Measurements from ENCODE around the gene SLC4A7.
"Not testable (repeated sequence)": the region's sequence is repeated elsewhere in the genome, so short reads cannot be mapped to it uniquely, and the experiment has no call there.

SLC4A7 gene

DNA sequence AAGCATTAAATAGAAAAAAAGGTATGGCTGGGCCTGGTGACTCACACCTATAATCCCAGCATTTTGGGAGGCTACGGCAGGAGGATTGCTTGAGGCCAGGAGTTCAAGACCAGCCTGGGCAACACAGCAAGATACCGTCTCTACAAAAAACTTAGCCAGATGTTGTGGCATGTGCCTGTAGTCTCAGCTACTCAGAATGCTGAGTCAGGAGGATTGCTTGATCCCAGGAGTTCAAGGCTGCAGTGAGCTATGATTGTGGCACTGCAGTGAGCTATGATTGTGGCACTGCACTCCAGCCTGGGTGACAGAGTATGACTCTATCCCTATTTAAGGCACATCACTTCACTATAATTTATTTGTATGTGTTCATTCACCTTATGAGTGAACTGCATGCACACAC is 54.3 kb downstream of the SLC4A7 start:
- no peak for DNase-seq (ENCODE audit: low read depth)
- TF ChIP-seq, protein P1, sequence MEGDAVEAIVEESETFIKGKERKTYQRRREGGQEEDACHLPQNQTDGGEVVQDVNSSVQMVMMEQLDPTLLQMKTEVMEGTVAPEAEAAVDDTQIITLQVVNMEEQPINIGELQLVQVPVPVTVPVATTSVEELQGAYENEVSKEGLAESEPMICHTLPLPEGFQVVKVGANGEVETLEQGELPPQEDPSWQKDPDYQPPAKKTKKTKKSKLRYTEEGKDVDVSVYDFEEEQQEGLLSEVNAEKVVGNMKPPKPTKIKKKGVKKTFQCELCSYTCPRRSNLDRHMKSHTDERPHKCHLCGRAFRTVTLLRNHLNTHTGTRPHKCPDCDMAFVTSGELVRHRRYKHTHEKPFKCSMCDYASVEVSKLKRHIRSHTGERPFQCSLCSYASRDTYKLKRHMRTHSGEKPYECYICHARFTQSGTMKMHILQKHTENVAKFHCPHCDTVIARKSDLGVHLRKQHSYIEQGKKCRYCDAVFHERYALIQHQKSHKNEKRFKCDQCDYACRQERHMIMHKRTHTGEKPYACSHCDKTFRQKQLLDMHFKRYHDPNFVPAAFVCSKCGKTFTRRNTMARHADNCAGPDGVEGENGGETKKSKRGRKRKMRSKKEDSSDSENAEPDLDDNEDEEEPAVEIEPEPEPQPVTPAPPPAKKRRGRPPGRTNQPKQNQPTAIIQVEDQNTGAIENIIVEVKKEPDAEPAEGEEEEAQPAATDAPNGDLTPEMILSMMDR (IDR thresholded peaks at IDR 0.05; ENCODE audit: insufficient read depth, low read depth, low read length, missing control alignments) = no peak
- H3K4me3 ChIP-seq (ENCODE audit: low read length) = no peak overlapping the region

DNA sequence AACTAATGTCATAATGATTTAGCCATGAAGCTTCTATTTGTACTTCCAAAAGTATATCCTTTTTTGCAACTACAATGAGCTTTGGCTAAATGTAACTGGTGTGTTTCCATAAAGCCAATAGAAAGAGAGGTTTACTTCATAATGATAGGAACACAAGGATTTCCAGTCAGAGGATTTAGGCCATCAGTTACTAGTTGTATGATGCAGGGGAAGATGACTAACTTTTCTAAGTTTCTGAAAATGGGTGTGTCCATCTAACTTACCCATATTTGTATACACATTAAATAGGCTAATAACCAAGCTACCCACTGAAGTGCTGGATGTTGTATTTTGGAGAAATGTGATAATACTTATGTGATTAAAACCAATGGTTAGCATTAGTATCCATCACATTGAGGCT is 55.7 kb downstream of the SLC4A7 start:
- peak; percentile 41 for DNase-seq (ENCODE audit: low read depth)
- no peak overlapping the region for H3K4me3 ChIP-seq (ENCODE audit: low read length)
- TF ChIP-seq, protein P1 (IDR thresholded peaks at IDR 0.05; ENCODE audit: insufficient read depth, low read depth, low read length, missing control alignments) = no peak

- H3K4me3 ChIP-seq (ENCODE audit: low read length) = no peak overlapping the region
- TF ChIP-seq, protein P1 (IDR thresholded peaks at IDR 0.05; ENCODE audit: insufficient read depth, low read depth, low read length, missing control alignments) = no peak
- no peak for DNase-seq (ENCODE audit: low read depth)
These were observed 57.3 kb downstream of the SLC4A7 start for GRCh38 chr3:27426926-27427325.

DNA sequence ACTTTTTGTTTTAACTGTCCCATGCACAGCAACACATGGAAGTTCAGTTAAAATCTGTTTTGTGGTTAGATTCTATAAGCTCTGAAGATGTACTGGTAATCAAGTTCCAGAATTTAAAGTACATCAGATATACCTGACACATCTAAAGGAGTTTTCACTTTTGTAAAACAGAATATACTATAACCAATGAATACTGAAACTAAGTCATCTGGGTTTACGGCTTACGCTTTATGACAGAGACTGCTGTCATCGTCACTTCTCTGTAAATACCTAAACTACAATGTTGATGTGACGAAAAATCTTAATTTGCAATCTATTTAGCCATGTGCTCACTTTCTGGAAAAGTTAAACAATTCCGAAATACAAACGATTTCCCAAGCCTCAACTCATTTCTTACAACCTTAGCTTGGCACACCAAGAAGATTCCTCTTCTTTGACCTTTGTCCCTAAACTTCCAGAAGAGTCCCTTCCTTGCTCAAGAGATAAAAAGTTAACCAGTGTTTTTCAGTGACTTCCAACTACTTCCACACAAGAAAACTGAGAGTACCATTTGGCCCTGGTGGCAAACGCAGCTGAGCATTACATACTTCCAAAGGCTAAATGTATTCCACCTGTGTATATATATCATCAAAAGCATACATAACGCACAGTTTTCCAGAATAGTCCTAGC is 58.2 kb downstream of the SLC4A7 start:
- DNase-seq (ENCODE audit: low read depth) = no peak
- TF ChIP-seq, protein P1 (IDR thresholded peaks at IDR 0.05; ENCODE audit: insufficient read depth, low read depth, low read length, missing control alignments) = no peak
- H3K4me3 ChIP-seq (ENCODE audit: low read length) = no peak overlapping the region

- not testable (repeated sequence) for DNase-seq (ENCODE audit: low read depth); H3K4me3 ChIP-seq (ENCODE audit: low read length)
These were observed 59.2 kb downstream of the SLC4A7 start for GRCh38 chr3:27424812-27425521.

- peak; percentile 56 for DNase-seq (ENCODE audit: low read depth)
- H3K4me3 ChIP-seq (ENCODE audit: low read length) = no peak overlapping the region
- TF ChIP-seq, protein P1 (IDR thresholded peaks at IDR 0.05; ENCODE audit: insufficient read depth, low read depth, low read length, missing control alignments) = no peak
These were observed 60.7 kb downstream of the SLC4A7 start for GRCh38 chr3:27423463-27423862.

DNA sequence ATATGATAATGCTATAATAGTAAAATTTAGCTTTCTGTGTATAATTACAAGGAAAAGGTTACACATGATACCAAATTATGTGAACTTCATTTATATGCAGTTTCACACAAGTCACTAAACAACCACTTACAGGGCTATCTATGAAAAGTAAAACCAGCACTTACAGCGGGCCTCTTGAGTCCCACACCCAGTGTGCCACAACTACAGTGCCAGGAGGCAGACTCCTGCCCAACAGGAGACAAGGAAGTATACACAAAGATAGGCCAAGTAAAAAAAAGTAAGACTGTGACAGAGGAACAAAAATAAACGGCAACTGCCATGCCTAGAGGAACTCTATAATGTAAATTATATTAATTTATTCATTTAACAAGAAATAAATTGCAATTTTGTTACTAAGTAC is 61.6 kb downstream of the SLC4A7 start:
- DNase-seq (ENCODE audit: low read depth) = no peak
- TF ChIP-seq, protein P1 (IDR thresholded peaks at IDR 0.05; ENCODE audit: insufficient read depth, low read depth, low read length, missing control alignments) = no peak

More for the DNA sequence above, 61.6 kb downstream of the SLC4A7 start:
- H3K4me3 ChIP-seq (ENCODE audit: low read length) = no peak overlapping the region

Data from epithelial cell of esophagus (primary cell).